Subcutaneous preadipocyte (primary cell): ENCODE measurements around the gene SLCO1C1. TPM values are rescaled to one million over a fixed set of nuclear protein-coding genes. Genes with fewer than 3 reads are reported as not detected.

Source experiments
- total RNA-seq: library from RNA; depleted of rRNA; stranded (reverse); fragments of >200 nt; gene quantifications from 2 replicates; pipeline ENCODE4 v1.2.3, GENCODE V29; 2012

SLCO1C1 gene, protein sequence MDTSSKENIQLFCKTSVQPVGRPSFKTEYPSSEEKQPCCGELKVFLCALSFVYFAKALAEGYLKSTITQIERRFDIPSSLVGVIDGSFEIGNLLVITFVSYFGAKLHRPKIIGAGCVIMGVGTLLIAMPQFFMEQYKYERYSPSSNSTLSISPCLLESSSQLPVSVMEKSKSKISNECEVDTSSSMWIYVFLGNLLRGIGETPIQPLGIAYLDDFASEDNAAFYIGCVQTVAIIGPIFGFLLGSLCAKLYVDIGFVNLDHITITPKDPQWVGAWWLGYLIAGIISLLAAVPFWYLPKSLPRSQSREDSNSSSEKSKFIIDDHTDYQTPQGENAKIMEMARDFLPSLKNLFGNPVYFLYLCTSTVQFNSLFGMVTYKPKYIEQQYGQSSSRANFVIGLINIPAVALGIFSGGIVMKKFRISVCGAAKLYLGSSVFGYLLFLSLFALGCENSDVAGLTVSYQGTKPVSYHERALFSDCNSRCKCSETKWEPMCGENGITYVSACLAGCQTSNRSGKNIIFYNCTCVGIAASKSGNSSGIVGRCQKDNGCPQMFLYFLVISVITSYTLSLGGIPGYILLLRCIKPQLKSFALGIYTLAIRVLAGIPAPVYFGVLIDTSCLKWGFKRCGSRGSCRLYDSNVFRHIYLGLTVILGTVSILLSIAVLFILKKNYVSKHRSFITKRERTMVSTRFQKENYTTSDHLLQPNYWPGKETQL
- not detected in 2 replicates for total RNA-seq

DNA sequence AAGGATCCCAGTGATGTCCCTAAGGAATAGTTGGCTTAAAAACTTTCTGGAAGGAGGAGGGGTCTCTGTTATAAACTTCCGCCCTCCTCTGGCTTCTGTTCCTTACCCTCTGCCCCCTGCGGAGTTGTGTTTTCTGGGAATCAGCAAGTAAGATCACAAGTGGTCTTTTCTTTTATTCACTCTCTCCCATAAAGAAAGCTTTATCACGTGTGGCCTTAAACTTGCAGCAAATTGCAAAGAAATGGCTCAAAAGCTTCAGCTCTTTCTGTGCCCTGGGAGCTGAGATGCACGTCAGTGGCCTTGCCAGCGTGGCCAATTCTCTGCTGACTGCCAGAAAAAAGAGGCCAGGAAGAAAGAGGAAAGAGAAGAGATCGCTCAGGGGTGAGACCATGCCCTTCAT is at the start of gene SLCO1C1:
TSS of gene SLCO1C1 (plus strand) at position 101 of the 400 bp plus-strand sequence. CDS start 4,245 bp downstream, outside the sequence.

Other genes starting within 250 kb of the SLCO1C1 start
- not detected in 2 replicates for gene SLCO1B3, start 115.4 kb downstream of the SLCO1C1 start, total RNA-seq